ENCODE measurements around the gene TTLL9.
"Not testable (repeated sequence)": the region's sequence is repeated elsewhere in the genome, so short reads cannot be mapped to it uniquely, and the experiment has no call there.

Gene TTLL9

GRCh38 chr20:31921480-31921879 is 51.0 kb downstream of the TTLL9 start:
- not testable (repeated sequence) for DNase-seq

GRCh38 chr20:31922181-31922580 is 51.7 kb downstream of the TTLL9 start:
- no peak for DNase-seq

DNA sequence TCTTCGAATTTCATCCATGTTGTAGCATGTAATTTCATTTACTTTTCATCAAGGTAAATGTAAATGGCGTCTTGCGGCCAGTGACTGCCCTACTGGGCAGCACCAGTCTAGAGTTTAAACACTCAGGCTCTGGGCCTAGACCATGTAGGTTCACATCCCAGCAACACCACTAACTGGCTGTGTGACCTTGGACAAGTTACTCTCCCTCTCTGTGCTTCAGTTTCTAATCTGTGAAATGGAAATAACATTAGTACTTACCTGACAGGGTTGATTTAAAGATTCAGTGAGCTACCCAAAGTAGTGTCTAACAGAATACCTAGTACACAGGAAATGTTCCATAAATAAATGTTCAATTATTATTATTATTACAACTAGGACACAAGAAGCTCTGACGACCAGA is 52.2 kb downstream of the TTLL9 start:
- DNase-seq, result no peak

- DNase-seq, result no peak
These were observed 53.2 kb downstream of the TTLL9 start for GRCh38 chr20:31923388-31924331.

DNA sequence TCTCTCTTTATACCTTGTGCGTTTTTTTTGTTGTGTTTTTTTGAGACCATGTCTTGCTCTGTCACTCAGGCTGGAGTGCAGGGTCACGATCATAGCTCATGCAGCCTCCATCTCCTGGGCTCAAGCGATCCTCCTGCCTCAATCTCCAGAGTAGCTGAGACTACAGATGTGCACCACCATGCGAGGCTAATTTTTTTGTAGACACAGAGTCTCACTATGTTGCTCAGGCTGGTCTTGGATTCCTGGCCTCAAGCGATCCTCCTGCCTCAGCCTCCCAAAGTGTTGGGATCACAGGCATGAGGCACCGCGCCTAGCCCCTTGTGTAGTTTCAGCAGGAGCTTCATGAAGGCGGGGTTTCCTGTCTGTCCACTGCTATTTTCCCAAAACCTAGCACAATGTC is 54.1 kb downstream of the TTLL9 start:
- DNase-seq, result no peak

GRCh38 chr20:31925631-31926030 is 55.2 kb downstream of the TTLL9 start:
- no peak for DNase-seq

DNA sequence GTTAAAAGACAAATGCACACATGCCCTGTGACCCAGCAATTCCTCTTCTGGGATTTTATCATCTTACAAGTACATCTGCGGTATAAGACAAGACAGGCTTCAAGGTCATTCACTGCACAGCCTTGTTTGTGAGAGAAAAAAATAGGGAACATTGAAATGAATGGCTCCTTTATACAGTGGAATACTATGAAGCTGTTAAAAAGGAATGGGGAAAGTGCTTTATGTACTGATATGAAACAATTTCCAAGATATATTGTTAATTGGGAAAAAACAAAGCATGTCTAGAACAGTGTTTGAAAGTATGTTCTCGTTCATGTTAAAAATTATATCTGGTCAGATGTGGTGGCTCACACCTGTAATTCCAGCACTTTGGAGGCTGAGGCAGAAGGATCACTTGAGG is 56.1 kb downstream of the TTLL9 start:
- no peak for DNase-seq

GRCh38 chr20:31927627-31928159 is 57.3 kb downstream of the TTLL9 start:
- peak; percentile 56 for DNase-seq

DNA sequence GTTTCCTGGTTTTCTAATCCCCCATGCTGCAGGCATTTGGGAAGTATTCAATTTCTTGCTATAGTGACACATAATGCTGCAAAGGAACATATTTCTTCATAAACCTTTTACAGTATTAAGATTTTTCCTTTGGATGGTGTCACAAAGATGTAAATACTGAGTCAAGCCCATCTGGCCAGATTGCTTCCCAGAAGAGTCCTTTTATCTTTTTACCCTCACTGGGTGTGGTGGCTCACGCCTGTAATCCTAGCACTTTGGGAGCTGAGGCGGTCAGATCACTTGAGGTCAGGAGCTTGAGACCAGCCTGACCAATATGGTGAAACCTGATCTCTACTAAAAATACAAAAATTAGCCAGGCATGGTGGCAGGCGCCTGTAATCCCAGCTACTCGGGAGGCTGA is 59.2 kb downstream of the TTLL9 start:
- not testable (repeated sequence) for DNase-seq

DNA sequence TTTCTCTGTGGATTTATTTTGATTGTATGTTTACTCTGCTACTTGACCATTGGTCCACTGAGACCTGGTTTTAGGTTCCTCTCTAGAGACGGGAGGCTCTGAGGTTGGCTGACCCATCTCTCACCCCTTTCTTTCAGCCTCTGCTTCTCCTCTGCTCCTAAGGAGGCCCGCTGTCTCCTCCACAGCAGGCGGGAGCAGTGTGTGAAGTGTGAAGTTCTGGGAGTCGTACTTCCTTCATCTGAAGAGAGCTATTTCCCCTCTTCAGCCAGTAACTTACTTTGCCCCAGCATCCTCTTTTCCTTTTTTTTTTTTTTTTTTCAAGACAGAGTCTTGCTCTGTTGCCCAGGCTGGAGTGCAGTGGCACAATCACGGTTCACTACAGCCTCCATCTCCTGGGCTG is 60.3 kb downstream of the TTLL9 start:
- no peak for DNase-seq

DNA sequence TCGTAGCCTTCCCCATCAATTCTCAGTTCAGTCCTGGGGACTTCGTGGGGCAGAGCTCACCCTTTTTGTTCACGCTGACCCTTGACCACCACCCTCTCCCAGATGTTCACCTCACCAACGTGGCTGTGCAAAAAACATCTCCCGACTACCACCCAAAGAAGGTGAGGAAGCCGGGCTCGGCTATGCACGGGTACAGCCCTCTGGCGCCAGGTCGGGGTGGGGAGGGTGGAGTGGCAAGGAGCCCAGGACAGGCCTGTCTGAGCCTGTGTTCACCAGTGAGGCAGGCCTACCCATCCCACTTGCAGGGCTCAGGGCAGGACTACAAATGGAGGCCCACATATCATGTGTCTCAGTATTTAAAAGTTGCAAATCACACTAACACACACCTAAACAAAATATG is 63.3 kb downstream of the TTLL9 start:
- DNase-seq, result no peak

DNA sequence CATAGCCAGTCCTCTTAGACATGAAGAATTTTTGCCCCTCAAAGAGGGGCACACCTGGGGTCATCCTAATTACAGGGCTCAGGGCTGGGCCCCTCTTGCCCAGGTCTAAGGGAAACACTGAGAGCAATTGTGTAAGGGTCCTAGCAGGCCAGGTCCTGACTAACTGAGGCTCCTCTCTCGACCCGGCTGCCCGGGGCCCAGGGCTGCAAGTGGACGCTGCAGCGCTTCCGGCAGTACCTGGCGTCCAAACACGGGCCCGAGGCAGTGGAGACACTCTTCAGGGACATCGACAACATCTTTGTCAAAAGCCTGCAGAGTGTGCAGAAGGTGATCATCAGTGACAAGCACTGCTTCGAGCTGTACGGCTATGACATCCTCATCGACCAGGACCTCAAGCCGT is 64.1 kb downstream of the TTLL9 start:
- no peak for DNase-seq

DNA sequence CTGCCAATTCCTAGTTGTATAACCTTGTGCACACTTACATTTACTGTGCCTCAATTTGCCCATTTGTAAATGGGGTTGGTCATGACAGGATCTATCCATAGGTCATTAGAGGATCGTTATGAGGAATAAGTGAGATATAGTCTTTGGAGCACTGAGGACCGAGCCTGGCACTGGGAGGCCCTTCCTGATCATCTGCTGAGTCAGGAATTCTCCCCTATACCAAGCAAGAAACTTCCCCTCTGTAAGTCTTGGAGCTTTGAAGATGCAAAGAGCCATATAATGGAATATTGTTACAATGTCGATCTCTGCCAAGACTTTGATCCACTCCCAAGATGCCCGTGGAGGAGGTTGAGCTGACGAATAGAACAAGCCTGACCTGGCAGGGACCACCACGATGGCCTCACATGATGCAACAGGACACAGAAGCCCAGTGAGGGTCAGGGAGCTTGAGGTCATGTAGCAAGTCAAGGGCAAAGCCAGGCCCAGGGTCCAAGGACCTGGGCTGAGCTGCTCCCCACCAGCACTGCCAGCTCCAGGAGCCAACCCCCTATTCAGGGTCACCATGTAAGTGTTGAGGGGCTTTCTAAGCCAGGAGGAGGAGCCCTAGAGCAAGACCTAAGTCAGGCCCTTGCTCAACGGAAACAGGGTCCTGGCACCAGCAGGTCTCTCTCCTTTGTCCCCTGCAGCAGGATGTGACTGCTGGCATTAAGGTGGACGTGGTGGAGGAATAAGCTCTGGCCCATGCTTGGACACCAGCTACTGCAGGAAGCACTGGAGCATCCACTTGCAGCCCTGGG is 64.7 kb downstream of the TTLL9 start:
- DNase-seq, result no peak

- DNase-seq, result no peak
These were observed 66.0 kb downstream of the TTLL9 start for GRCh38 chr20:31936420-31936819.

GRCh38 chr20:31937820-31938219 is 67.4 kb downstream of the TTLL9 start:
- no peak for DNase-seq

DNA sequence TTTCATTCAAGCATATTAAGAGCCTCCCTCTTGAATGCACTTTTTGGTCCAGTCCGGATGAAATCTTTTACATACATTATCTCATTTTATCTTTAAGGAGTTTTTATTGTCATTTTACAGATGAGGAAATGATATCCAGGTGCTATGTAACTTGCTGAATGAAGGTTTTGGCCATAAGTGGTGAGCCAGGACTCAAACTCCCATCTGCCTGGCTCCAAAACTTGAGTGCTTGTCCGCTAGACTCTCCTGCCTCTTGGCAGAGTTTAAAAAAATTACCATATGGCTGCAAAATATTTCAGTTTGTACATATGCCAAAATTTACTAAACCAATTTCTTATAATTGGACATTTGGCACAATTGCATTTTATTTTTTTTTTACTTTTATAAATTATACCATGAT is 69.2 kb downstream of the TTLL9 start:
- DNase-seq, result no peak

- no peak for DNase-seq
These were observed 72.6 kb downstream of the TTLL9 start for GRCh38 chr20:31943052-31943471.

- DNase-seq, result no peak
These were observed 74.9 kb downstream of the TTLL9 start for GRCh38 chr20:31945319-31945718.

DNA sequence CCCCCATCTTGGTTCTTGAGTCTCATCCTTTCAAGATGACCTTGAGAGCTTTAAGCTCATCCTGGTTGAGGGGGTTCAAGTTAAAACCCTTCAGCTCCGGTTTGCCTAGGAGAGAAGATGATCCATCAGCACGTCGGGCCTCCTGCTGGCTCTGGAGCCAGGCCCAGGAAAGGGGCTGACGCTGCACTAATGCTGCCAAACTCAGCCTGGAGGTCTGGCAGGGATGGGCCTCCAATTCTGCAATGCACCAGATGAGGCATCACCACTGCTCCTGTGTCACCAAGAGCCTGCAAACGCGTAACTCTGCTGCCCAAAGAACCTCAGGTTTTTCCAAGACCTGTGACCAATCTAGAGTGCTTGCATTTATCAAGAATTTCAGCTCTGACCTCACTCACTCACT is 75.4 kb downstream of the TTLL9 start:
- no peak for DNase-seq

DNA sequence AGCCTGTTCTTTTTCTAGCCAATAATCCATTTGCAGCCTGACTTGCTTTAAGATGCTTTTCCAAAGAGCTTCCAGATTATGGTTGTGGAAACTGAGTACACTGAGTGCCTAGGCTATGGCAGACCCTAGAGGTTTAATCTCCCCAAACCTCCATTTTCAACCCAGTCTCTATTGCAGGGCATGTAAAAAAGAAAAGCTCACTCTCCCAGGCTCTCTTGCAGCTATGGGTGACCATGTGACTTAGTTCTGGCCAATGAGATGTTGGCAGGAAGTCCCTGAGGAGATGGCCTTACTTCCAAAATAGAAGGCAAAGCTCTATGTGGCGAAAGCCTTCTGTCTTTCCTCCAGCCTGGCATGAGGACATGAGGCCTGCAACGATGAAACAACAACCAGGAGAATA is 77.6 kb downstream of the TTLL9 start:
- DNase-seq, result no peak

- DNase-seq, result no peak
These were observed 79.6 kb downstream of the TTLL9 start for GRCh38 chr20:31949877-31950646.

GRCh38 chr20:31951203-31951529 is 80.7 kb downstream of the TTLL9 start:
- no peak for DNase-seq

All from NCI-H1417 treated with DMSO at 0.1 percent for 48 hours (cell line).